H4 (cell line): Measurements from ENCODE around the gene OCA2. TPM values are rescaled to one million over a fixed set of nuclear protein-coding genes. Genes with fewer than 3 reads are reported as not detected.

Experiments
- DNase-seq: peaks from one replicate; pipeline ENCODE4 v3.0.0-alpha.2; 2015; ENCODE audit warnings: low spot score
- total RNA-seq: library from RNA; depleted of rRNA; stranded (reverse); fragments of >200 nt; shearing (Covaris generic); gene quantifications from 2 replicates; pipeline ENCODE4 v1.2.3, GENCODE V29; 2014

Gene OCA2
- total RNA-seq, 1 experiment from 2014 or later: 0.12 TPM

- DNase-seq: no peak
Observed at GRCh38 chr15:28104326-28104725, 5.2 kb upstream of the OCA2 start.

GRCh38 chr15:28103831-28104230 lies 4.7 kb upstream of the OCA2 start:
- DNase-seq: no peak

- DNase-seq: no peak
Observed at GRCh38 chr15:28101983-28102441, 2.9 kb upstream of the OCA2 start.

GRCh38 chr15:28101201-28101600 lies 2.1 kb upstream of the OCA2 start:
- no peak for DNase-seq

- no peak for DNase-seq
Observed at GRCh38 chr15:28100516-28101195, 1.5 kb upstream of the OCA2 start.

- DNase-seq: no peak
Observed at GRCh38 chr15:28099555-28100140, 533 bp upstream of the OCA2 start.

- DNase-seq: no peak
Observed at GRCh38 chr15:28098360-28098765, 752 bp downstream of the OCA2 start.

- no peak for DNase-seq
Observed at GRCh38 chr15:28097656-28098359, 1.3 kb downstream of the OCA2 start.

- no peak for DNase-seq
Observed at GRCh38 chr15:28096670-28097431, 2.3 kb downstream of the OCA2 start.

GRCh38 chr15:28096411-28096669 lies 2.8 kb downstream of the OCA2 start:
- no peak for DNase-seq

GRCh38 chr15:28094732-28095521 lies 4.2 kb downstream of the OCA2 start:
- no peak for DNase-seq

GRCh38 chr15:28093752-28094535 lies 5.2 kb downstream of the OCA2 start:
- DNase-seq: no peak

GRCh38 chr15:28091313-28091712 lies 7.8 kb downstream of the OCA2 start:
- DNase-seq: no peak

GRCh38 chr15:28086175-28086703 lies 12.9 kb downstream of the OCA2 start:
- peak; percentile 24 for DNase-seq

- no peak for DNase-seq
Observed at GRCh38 chr15:28085489-28086174, 13.5 kb downstream of the OCA2 start.

- DNase-seq: no peak
Observed at GRCh38 chr15:28084547-28084946, 14.6 kb downstream of the OCA2 start.

GRCh38 chr15:28082891-28083684 lies 16.0 kb downstream of the OCA2 start:
- no peak for DNase-seq

GRCh38 chr15:28081594-28081993 lies 17.5 kb downstream of the OCA2 start:
- DNase-seq: no peak

- no peak for DNase-seq
Observed at GRCh38 chr15:28080386-28080785, 18.7 kb downstream of the OCA2 start.
